Calu3 (cell line): ENCODE results near the gene NAGLU. TPM values are rescaled to one million over a fixed set of nuclear protein-coding genes. Genes with fewer than 3 reads are reported as not detected.

Experiments
- BruUV-seq: library from RNA; stranded (reverse); fragments of 400-500 nt; replicated peaks from 2 replicates; lab custom pipeline; 2021; lab: Mats Ljungman, UMichigan
- CTCF ChIA-PET: fragments of 300-600 bp; sonication (Branson Sonifier 250); formaldehyde crosslinking; loops from one replicate; lab custom pipeline; 2022; ENCODE audit warnings: antibody characterized with exemption; lab: Charles Lee
- DNase-seq: peaks from one replicate; pipeline ENCODE4 v3.0.0; 2022
- H3K27ac Mint-ChIP-seq: one replicate; pipeline ENCODE4 v1.8.0; 2022; ENCODE audit warnings: mixed read lengths; ENCODE audit not compliant: unreplicated experiment
- H3K27me3 Mint-ChIP-seq: one replicate; pipeline ENCODE4 v1.8.0; 2022; ENCODE audit warnings: mixed read lengths; ENCODE audit not compliant: unreplicated experiment
- H3K36me3 Mint-ChIP-seq: one replicate; pipeline ENCODE4 v1.8.0; 2022; ENCODE audit warnings: mild to moderate bottlenecking, moderate library complexity, mixed read lengths; ENCODE audit not compliant: insufficient read depth, unreplicated experiment
- H3K4me1 Mint-ChIP-seq: one replicate; pipeline ENCODE4 v1.8.0; 2022; ENCODE audit warnings: mild to moderate bottlenecking, low read depth, mixed read lengths; ENCODE audit not compliant: unreplicated experiment
- H3K4me3 Mint-ChIP-seq: one replicate; pipeline ENCODE4 v1.8.0; 2022; ENCODE audit warnings: mild to moderate bottlenecking, low read depth, moderate library complexity, mixed read lengths; ENCODE audit not compliant: unreplicated experiment
- H3K9me3 Mint-ChIP-seq: one replicate; pipeline ENCODE4 v1.8.0; 2022; ENCODE audit warnings: low read depth, mixed read lengths; ENCODE audit not compliant: unreplicated experiment
- CTCF ChIP-seq: fragments of 200-600 bp; IDR thresholded peaks from one replicate; pipeline ENCODE4 v1.8.0; 2022; ENCODE audit warnings: antibody characterized with exemption; ENCODE audit not compliant: unreplicated experiment
- intact Hi-C: fragments of 100-400 bp; cut with micrococcal nuclease; formaldehyde crosslinking; loops from one replicate; pipeline ENCODE4 v1.10.0; 2022; ENCODE audit not compliant: unreplicated experiment
- total RNA-seq: library from RNA; stranded (reverse); gene quantifications from 2 replicates; pipeline ENCODE4 v1.2.3, GENCODE V29; 2022

Gene NAGLU
- total RNA-seq, 1 experiment from 2014 or later, result 53.8 TPM

DNA sequence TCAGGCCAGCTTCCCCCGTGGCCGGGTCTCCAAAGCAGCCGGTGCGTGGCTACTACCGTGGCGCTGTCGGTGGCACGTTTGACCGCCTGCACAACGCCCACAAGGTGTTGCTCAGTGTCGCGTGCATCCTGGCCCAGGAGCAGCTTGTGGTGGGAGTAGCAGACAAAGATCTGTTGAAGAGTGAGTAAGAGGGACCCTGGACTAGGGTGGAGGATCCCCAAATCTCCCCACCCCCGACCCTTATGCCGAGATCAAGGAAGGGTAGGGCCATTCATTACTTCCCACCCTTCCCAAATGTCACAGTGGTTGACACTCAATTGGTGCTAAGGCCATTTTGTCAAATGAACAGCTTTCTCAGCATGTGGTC lies 27.1 kb downstream of the NAGLU start:
- peaks cover 74% of the 10 kb centered on the region for H3K36me3 Mint-ChIP-seq
- H3K9me3 Mint-ChIP-seq, result no peaks in the 10 kb centered on the region
- H3K27me3 Mint-ChIP-seq, result no peaks in the 10 kb centered on the region
- CTCF ChIA-PET, result interaction anchor here (0.9 to 1.4 kb wide), 3 partner anchors 15 to 261 kb away, joined by 3 to 9 read pairs (median 3); partner anchors contain the start of genes BECN1 and PSMC3IP
- intact Hi-C loops, result no loop called here
- peak overlapping the region; percentile 93 for H3K27ac Mint-ChIP-seq
- BruUV-seq, result no TSS peak
- no peak for DNase-seq
- H3K4me1 Mint-ChIP-seq, result peaks cover 33% of the 10 kb centered on the region
- H3K4me3 Mint-ChIP-seq, result peak overlapping the region; percentile 100
- no peak for TF ChIP-seq CTCF

DNA sequence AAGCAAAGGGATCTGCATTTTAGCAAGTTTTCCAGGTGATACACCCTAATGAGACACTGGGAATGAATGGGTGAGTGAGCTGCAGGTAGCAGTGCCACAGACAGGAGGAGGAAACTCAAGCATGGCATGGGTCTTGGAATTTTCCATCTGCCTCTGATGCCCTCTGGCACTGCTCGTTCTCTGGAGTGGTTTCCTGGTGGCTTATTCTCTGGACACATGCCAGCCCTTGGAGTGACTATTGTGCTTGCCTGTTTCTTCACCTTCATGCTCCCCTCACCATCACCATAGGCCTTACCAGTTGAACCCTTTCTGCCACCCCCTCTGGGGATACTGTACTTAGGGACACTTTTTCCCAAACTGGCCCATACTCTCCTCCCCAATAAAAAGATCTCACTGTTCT lies 27.5 kb downstream of the NAGLU start:
- DNase-seq, result peak; percentile 67

DNA sequence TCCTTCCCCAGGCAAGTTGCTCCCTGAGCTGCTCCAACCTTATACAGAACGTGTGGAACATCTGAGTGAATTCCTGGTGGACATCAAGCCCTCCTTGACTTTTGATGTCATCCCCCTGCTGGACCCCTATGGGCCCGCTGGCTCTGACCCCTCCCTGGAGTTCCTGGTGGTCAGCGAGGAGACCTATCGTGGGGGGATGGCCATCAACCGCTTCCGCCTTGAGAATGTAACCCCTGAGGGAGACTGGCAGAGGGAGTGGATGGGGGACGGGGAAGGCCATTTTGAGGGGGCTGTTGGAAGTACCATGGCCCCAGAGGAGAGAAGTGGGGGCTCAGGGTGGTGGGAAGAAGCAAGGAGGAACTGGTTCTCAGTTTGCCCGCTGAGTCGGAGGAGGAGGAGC lies 27.9 kb downstream of the NAGLU start:
- CTCF ChIA-PET, result interaction anchor here (1.1 to 1.4 kb wide), 3 partner anchors 14 to 260 kb away, joined by 3 to 9 read pairs (median 3); partner anchors contain the start of genes BECN1 and PSMC3IP
- no peaks in the 10 kb centered on the region for H3K27me3 Mint-ChIP-seq
- peak overlapping the region; percentile 100 for H3K4me3 Mint-ChIP-seq
- no peak for DNase-seq
- peaks cover 34% of the 10 kb centered on the region for H3K4me1 Mint-ChIP-seq
- BruUV-seq, result no TSS peak
- H3K9me3 Mint-ChIP-seq, result no peaks in the 10 kb centered on the region
- H3K36me3 Mint-ChIP-seq, result peaks cover 79% of the 10 kb centered on the region
- peak overlapping the region; percentile 93 for H3K27ac Mint-ChIP-seq
- no peak for TF ChIP-seq CTCF
- intact Hi-C loops, result no loop called here

More for the DNA sequence above, 27.5 kb downstream of the NAGLU start:
- Mint-ChIP-seq H3K27ac (peak overlapping the region; percentile 93), H3K4me1 (peaks cover 34% of the 10 kb centered on the region), H3K4me3 (peak overlapping the region; percentile 100), H3K36me3 (peaks cover 75% of the 10 kb centered on the region), H3K27me3 (no peaks in the 10 kb centered on the region), H3K9me3 (no peaks in the 10 kb centered on the region)
- intact Hi-C loops, result no loop called here
- CTCF ChIA-PET, result interaction anchor here (0.9 to 1.4 kb wide), 4 partner anchors 15 to 260 kb away, joined by 3 to 9 read pairs (median 3); partner anchors contain the start of genes BECN1 and PSMC3IP
- no TSS peak for BruUV-seq
- no peak for TF ChIP-seq CTCF

DNA sequence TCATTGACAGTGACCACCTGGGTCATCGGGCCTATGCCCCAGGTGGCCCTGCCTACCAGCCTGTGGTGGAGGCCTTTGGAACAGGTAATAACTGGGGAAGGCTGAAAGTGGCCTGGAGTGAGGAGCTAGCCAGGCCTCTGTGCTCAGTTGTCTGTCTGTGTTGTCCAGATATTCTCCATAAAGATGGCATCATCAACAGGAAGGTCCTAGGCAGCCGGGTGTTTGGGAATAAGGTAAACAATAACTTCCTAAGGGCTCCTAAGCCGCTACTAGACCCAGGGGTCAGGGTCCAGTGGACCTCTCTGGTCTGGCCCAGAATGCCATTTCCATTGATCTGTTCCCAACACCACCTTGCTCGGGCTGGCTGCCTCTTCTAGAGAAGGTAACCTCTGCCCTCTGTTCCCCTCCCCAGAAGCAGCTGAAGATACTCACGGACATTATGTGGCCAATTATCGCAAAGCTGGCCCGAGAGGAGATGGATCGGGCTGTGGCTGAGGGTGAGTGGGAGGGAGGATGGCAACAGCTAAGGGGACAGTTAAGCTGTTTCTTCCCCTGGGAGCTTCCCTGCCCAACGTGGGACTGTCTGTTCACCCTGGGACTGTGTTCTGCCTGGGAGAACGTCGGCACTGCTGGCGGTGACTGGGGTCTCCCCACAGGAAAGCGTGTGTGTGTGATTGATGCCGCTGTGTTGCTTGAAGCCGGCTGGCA lies 28.9 kb downstream of the NAGLU start:
- Mint-ChIP-seq H3K9me3 (no peaks in the 10 kb centered on the region), H3K27ac (no peak overlapping the region), H3K36me3 (peaks cover 88% of the 10 kb centered on the region), H3K4me1 (peaks cover 34% of the 10 kb centered on the region), H3K4me3 (no peak overlapping the region), H3K27me3 (no peaks in the 10 kb centered on the region)
- no peak for TF ChIP-seq CTCF
- no TSS peak for BruUV-seq
- DNase-seq, result no peak
- CTCF ChIA-PET, result interaction anchor here (1.3 to 1.4 kb wide), 2 partner anchors 17 kb away, joined by 3 to 4 read pairs; no protein-coding TSS in a partner anchor
- intact Hi-C loops, result no loop called here
